HG02943 (cell line): Measurements from ENCODE around the gene RBM34.
"Not testable (repeated sequence)": the region's sequence is repeated elsewhere in the genome, so short reads cannot be mapped to it uniquely, and the experiment has no call there.

ENCODE experiments used
- ATAC-seq: cut with Tn5 transposase; IDR thresholded peaks from one replicate; pipeline ENCODE4 v1.9.1; 2021; ENCODE audit warnings: mild to moderate bottlenecking, low read depth, moderate library complexity; ENCODE audit not compliant: unreplicated experiment

RBM34 gene

GRCh38 chr1:235122348-235122747 is 38.7 kb downstream of the RBM34 start:
- no peak for ATAC-seq

- no peak for ATAC-seq
Observed at GRCh38 chr1:235113183-235113917, 47.7 kb downstream of the RBM34 start.

GRCh38 chr1:235112297-235113182 is 48.5 kb downstream of the RBM34 start:
- ATAC-seq = no peak

GRCh38 chr1:235111107-235111506 is 49.9 kb downstream of the RBM34 start:
- no peak for ATAC-seq

- ATAC-seq = no peak
Observed at GRCh38 chr1:235108876-235109275, 52.2 kb downstream of the RBM34 start.

GRCh38 chr1:235108185-235108593 is 52.9 kb downstream of the RBM34 start:
- ATAC-seq = no peak

- no peak for ATAC-seq
Observed at GRCh38 chr1:235107368-235108184, 53.5 kb downstream of the RBM34 start.

GRCh38 chr1:235106457-235106856 is 54.6 kb downstream of the RBM34 start:
- ATAC-seq = no peak

GRCh38 chr1:235105051-235106043 is 55.7 kb downstream of the RBM34 start:
- ATAC-seq = peak; percentile 65

- ATAC-seq = no peak
Observed at GRCh38 chr1:235102993-235103411, 58.0 kb downstream of the RBM34 start.

- ATAC-seq = no peak
Observed at GRCh38 chr1:235102259-235102582, 58.8 kb downstream of the RBM34 start.

- ATAC-seq = no peak
Observed at GRCh38 chr1:235101558-235102258, 59.3 kb downstream of the RBM34 start.

- ATAC-seq = no peak
Observed at GRCh38 chr1:235100194-235100772, 60.8 kb downstream of the RBM34 start.

GRCh38 chr1:235098991-235099390 is 62.1 kb downstream of the RBM34 start:
- ATAC-seq = no peak

- no peak for ATAC-seq
Observed at GRCh38 chr1:235098547-235098946, 62.5 kb downstream of the RBM34 start.

GRCh38 chr1:235097501-235097900 is 63.5 kb downstream of the RBM34 start:
- not testable (repeated sequence) for ATAC-seq

GRCh38 chr1:235095938-235096562 is 65.0 kb downstream of the RBM34 start:
- no peak for ATAC-seq
